Thyroid gland (tissue), 4 donors: Measurements from ENCODE around the gene ZNF330.

ENCODE experiments used
- POLR2A ChIP-seq, 2 donors: fragments of 450-650 bp; IDR thresholded peaks; one replicate each; pipeline ENCODE4 v1.6.1; 2017; ENCODE audit warnings: antibody characterized with exemption in 2 of 2, mild to moderate bottlenecking in 2 of 2, moderate library complexity in 1 of 2
- TF ChIP-seq, protein P1 (sequence below), 6 experiments: fragments of 200-600 bp in 3 of 6; fragments of 450-650 bp in 3 of 6; sonication (generic) in 3 of 6; IDR thresholded peaks; one replicate each; pipeline ENCODE4 v1.5.1; 2016 to 2019; ENCODE audit warnings: antibody characterized with exemption in 6 of 6, mild to moderate bottlenecking in 2 of 6, inconsistent platforms in 1 of 6, moderate library complexity in 1 of 6

DNA sequence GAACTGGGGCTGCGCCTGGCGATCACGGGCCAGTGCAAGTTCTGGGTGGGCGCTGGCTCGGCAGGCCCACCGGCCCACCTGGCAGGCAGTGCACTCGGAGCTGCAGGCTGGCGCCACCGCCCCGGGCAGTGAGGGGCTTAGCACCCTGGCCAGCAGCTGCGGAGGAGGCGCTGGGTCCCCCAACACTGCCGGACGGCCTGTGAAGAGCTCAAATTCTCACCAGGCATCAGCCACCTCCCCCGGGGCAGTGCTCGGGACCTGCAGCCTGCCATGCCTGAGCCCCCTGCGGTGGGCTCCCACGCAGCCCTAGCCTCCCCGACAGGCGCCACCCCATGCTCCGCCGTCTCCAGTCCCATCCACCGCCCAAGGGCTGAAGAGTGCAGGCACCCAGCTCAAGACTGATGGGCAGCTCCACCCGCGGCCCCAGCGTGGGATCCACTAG, 7.1 kb upstream of the ZNF330 start:
- no peak for TF ChIP-seq POLR2A (IDR thresholded peaks at IDR 0.05)
- TF ChIP-seq, protein P1, sequence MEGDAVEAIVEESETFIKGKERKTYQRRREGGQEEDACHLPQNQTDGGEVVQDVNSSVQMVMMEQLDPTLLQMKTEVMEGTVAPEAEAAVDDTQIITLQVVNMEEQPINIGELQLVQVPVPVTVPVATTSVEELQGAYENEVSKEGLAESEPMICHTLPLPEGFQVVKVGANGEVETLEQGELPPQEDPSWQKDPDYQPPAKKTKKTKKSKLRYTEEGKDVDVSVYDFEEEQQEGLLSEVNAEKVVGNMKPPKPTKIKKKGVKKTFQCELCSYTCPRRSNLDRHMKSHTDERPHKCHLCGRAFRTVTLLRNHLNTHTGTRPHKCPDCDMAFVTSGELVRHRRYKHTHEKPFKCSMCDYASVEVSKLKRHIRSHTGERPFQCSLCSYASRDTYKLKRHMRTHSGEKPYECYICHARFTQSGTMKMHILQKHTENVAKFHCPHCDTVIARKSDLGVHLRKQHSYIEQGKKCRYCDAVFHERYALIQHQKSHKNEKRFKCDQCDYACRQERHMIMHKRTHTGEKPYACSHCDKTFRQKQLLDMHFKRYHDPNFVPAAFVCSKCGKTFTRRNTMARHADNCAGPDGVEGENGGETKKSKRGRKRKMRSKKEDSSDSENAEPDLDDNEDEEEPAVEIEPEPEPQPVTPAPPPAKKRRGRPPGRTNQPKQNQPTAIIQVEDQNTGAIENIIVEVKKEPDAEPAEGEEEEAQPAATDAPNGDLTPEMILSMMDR (IDR thresholded peaks at IDR 0.05): no peak
